GM19239 (cell line): ENCODE measurements around the gene VILL.
"Not testable (repeated sequence)": the region's sequence is repeated elsewhere in the genome, so short reads cannot be mapped to it uniquely, and the experiment has no call there.

ENCODE experiments used
- DNase-seq: peaks from one replicate; pipeline ENCODE4 v3.0.0; 2011; ENCODE audit warnings: low spot score; ENCODE audit not compliant: insufficient read length
- FAIRE-seq: peaks from 2 replicates; lab custom pipeline; 2011; peaks lifted over from hg19 to GRCh38; lab: Jason Lieb, UNC

The VILL gene

GRCh38 chr3:38053286-38053685 is 62.7 kb downstream of the VILL start:
- FAIRE-seq, DNase-seq: not testable (repeated sequence)

GRCh38 chr3:38053813-38054498 is 63.4 kb downstream of the VILL start:
- FAIRE-seq, DNase-seq: not testable (repeated sequence)

- FAIRE-seq (no peak), DNase-seq (no peak)
Observed at GRCh38 chr3:38054499-38055001, 64.0 kb downstream of the VILL start.
